Tibial artery (tissue), 4 donors: ENCODE data around the gene H3-3A.

Experiments
- DNase-seq, 2 donors: peaks; one replicate each; pipeline ENCODE4 v3.0.0-alpha.2; 2019
- H3K27ac ChIP-seq, 2 donors: fragments of 200-600 bp; sonication (generic) in 1 of 2; 1 replicate in 1 of 2; 2 replicates in 1 of 2; pipeline ENCODE4 v1.5.1; 2018 to 2019; ENCODE audit warnings: mild to moderate bottlenecking in 1 of 2
- H3K27me3 ChIP-seq, 2 donors: fragments of 200-600 bp; sonication (generic) in 1 of 2; one replicate each; pipeline versions ENCODE4 v1.5.1 to v1.6.0; 2016 to 2019
- H3K36me3 ChIP-seq, 3 donors: fragments of 200-600 bp; sonication (generic) in 2 of 3; one replicate each; pipeline ENCODE4 v1.5.1; 2016 to 2019; ENCODE audit warnings: mild to moderate bottlenecking in 2 of 3
- H3K4me1 ChIP-seq, 4 donors: fragments of 200-600 bp; sonication (generic) in 2 of 4; 1 replicate in 3 of 4; 2 replicates in 1 of 4; pipeline ENCODE4 v1.5.1; 2016 to 2019
- H3K4me3 ChIP-seq, 2 donors: fragments of 200-600 bp; sonication (generic) in 1 of 2; 1 replicate in 1 of 2; 2 replicates in 1 of 2; pipeline ENCODE4 v1.5.1; 2018 to 2019; ENCODE audit warnings: mild to moderate bottlenecking in 2 of 2
- H3K9me3 ChIP-seq, 3 donors: fragments of 200-600 bp; sonication (generic) in 1 of 3; one replicate each; pipeline ENCODE4 v1.5.1; 2016 to 2019
- intact Hi-C: fragments of 100-400 bp; cut with DNase I; formaldehyde crosslinking; loops from one replicate; pipeline ENCODE4 v1.15.0; 2023; ENCODE audit warnings: low total_unique reads
- TF ChIP-seq, protein P1 (sequence below), 2 experiments: fragments of 200-600 bp in 1 of 2; fragments of 450-650 bp in 1 of 2; IDR thresholded peaks; one replicate each; pipeline ENCODE4 v1.5.1; 2017 to 2019; ENCODE audit warnings: antibody characterized with exemption in 2 of 2, mild to moderate bottlenecking in 1 of 2, moderate library complexity in 1 of 2

H3-3A gene

DNA sequence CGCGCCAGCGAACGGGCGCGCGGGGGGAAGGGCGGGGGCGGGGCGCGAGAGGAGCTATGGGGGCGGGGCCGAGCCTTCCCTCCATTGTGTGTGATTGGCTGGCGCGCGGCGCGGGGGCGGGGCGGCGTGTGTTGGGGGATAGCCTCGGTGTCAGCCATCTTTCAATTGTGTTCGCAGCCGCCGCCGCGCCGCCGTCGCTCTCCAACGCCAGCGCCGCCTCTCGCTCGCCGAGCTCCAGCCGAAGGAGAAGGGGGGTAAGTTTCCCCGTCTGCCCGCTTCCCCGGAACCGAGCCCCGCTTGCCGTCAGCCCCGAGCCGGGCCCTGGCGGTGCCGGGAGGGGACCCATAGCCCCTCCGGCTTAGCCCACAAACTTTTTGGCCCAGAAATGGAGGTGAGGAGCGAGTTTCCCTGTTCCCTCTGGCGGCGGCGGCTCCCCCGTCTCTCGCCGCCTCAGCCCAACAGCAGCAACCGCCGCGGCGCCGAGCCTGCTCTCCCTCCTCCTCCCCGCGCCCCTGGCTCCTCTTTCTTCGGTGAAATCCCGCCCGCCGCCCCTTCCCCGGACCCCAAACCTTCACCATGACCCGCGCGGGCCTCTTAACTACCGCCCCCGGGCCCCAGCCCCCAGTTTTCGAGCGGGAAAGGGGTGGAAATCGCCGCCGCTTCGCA, at the start of gene H3-3A:
Gene H3-3A (plus strand): TSS at position 159 of the 666 bp plus-strand sequence. CDS start 1,636 bp downstream, outside the sequence.
- Histone ChIP-seq H3K36me3 (peaks cover 13 to 23% (median 18%) of the 10 kb centered on the region in 3 donors), H3K4me3 (peak within 1 kb of the TSS; percentile 81 to 88), H3K27me3 (no peaks in the 10 kb centered on the region), H3K27ac (peak within 1 kb of the TSS; percentile 96 to 99), H3K4me1 (peaks cover 2 to 41% (median 30%) of the 10 kb centered on the region in 4 donors), H3K9me3 (no peaks in the 10 kb centered on the region)
- DNase-seq, result peak; percentile 99
- TF ChIP-seq, protein P1, sequence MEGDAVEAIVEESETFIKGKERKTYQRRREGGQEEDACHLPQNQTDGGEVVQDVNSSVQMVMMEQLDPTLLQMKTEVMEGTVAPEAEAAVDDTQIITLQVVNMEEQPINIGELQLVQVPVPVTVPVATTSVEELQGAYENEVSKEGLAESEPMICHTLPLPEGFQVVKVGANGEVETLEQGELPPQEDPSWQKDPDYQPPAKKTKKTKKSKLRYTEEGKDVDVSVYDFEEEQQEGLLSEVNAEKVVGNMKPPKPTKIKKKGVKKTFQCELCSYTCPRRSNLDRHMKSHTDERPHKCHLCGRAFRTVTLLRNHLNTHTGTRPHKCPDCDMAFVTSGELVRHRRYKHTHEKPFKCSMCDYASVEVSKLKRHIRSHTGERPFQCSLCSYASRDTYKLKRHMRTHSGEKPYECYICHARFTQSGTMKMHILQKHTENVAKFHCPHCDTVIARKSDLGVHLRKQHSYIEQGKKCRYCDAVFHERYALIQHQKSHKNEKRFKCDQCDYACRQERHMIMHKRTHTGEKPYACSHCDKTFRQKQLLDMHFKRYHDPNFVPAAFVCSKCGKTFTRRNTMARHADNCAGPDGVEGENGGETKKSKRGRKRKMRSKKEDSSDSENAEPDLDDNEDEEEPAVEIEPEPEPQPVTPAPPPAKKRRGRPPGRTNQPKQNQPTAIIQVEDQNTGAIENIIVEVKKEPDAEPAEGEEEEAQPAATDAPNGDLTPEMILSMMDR (IDR thresholded peaks at IDR 0.05), result peak in 1 of 2 experiments; percentile 13
- intact Hi-C loops, result loop anchor here (2.0 to 10.0 kb wide), 3 partner anchors 48 to 122 kb away; partner anchors contain the start of gene ACBD3

- H3K27me3 ChIP-seq, result peaks cover 0 to 3% of the 10 kb centered on the region in 2 donors
- DNase-seq, result no peak
- H3K27ac ChIP-seq, result no peak overlapping the region
- TF ChIP-seq, protein P1 (IDR thresholded peaks at IDR 0.05), result no peak
- intact Hi-C loops, result no loop called here
- H3K36me3 ChIP-seq, result no peaks in the 10 kb centered on the region
- no peak overlapping the region for H3K4me3 ChIP-seq
- no peaks in the 10 kb centered on the region for H3K4me1 ChIP-seq
- H3K9me3 ChIP-seq, result no peaks in the 10 kb centered on the region
Observed at GRCh38 chr1:226017070-226017469, 45.4 kb upstream of the H3-3A start.

- no peaks in the 10 kb centered on the region for H3K4me1 ChIP-seq
- H3K27me3 ChIP-seq, result peaks cover 0 to 3% of the 10 kb centered on the region in 2 donors
- no peak overlapping the region for H3K4me3 ChIP-seq
- H3K27ac ChIP-seq, result no peak overlapping the region
- H3K36me3 ChIP-seq, result no peaks in the 10 kb centered on the region
- DNase-seq, result no peak
- TF ChIP-seq, protein P1 (IDR thresholded peaks at IDR 0.05), result no peak
- no peaks in the 10 kb centered on the region for H3K9me3 ChIP-seq
- intact Hi-C loops, result no loop called here
Observed at GRCh38 chr1:226019572-226019971, 42.9 kb upstream of the H3-3A start.

DNA sequence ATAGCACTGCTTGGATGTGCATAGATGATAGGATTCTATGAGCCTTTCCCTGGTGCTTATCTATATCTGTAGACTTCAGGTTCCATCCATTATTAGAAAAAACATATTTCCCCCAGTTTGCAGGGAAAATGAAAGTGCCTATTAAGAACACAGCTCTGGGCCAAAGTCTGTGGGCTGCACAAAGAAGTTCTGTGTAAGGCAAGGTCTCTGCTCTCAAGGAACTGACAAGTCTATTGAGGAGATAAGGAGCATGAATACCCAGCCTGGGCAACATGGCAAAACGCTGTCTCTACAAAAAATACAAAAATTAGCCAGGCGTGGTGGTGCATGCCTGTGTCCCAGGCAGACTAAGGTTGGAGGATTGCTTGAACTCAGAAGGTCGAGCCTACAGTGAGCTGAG, 41.1 kb upstream of the H3-3A start:
- intact Hi-C loops, result no loop called here
- H3K27ac ChIP-seq, result no peak overlapping the region
- H3K36me3 ChIP-seq, result no peaks in the 10 kb centered on the region
- no peak for DNase-seq
- H3K27me3 ChIP-seq, result peaks cover 0 to 3% of the 10 kb centered on the region in 2 donors
- H3K9me3 ChIP-seq, result no peaks in the 10 kb centered on the region
- TF ChIP-seq, protein P1 (IDR thresholded peaks at IDR 0.05), result no peak
- H3K4me3 ChIP-seq, result no peak overlapping the region
- H3K4me1 ChIP-seq, result no peaks in the 10 kb centered on the region

GRCh38 chr1:226021801-226022200, 40.7 kb upstream of the H3-3A start:
- intact Hi-C loops, result no loop called here
- TF ChIP-seq, protein P1 (IDR thresholded peaks at IDR 0.05), result no peak
- Histone ChIP-seq H3K4me3 (no peak overlapping the region), H3K27ac (no peak overlapping the region), H3K27me3 (peaks cover 0 to 3% of the 10 kb centered on the region in 2 donors), H3K4me1 (no peaks in the 10 kb centered on the region), H3K9me3 (no peaks in the 10 kb centered on the region), H3K36me3 (no peaks in the 10 kb centered on the region)
- no peak for DNase-seq
